ENCODE measurements around the gene AP5Z1.

The AP5Z1 gene

GRCh38 chr7:4753598-4754432 is 21.6 kb upstream of the AP5Z1 start:
- TF ChIP-seq CTCF (IDR thresholded peaks at IDR 0.05; ENCODE audit: insufficient read depth, low read length) (peak; percentile 75), POLR2AphosphoS5 (IDR thresholded peaks at IDR 0.05; ENCODE audit: low read depth) (no peak)
- Histone ChIP-seq H3K27me3 (ENCODE audit: insufficient read depth, poor library complexity, severe bottlenecking) (no peaks in the 10 kb centered on the region), H3K27ac (replicated peaks) (no peak overlapping the region), H3K4me3 (replicated peaks; ENCODE audit: insufficient read depth, low read length) (no peak overlapping the region)
- DNase-seq (ENCODE audit: low read depth in 1 of 2, low spot score in 1 of 2): peak; percentile 28 to 79

DNA sequence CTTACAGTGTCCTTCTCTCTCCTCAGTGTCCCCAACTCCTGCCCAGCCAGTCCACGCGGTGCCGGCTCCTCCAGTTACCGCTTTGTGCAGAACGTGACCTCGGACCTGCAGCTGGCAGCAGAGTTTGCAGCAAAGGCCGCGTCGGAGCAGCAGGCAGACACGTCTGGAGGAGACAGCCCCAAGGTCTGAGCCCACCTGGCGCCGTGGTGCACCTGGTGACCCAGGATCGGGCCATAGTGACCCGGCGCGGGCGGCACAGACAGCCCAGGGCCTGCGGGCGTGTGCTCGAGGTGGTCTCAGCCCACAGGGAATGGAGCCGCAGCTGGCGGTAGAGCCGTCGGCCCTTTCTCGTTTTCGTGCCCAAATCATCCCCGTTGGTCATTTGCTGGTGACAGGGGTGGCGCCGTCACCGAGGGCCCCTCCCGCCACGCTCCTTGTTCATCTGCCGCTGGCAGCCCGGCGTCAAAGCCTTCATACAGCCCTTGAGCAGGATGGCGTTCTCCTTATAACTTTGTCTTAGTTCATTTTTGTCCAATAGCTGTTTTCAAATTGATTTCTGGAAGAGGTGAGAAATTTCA is 20.9 kb upstream of the AP5Z1 start:
- Histone ChIP-seq H3K4me3 (replicated peaks; ENCODE audit: insufficient read depth, low read length) (no peak overlapping the region), H3K27me3 (ENCODE audit: insufficient read depth, poor library complexity, severe bottlenecking) (no peaks in the 10 kb centered on the region), H3K27ac (replicated peaks) (no peak overlapping the region)
- DNase-seq (ENCODE audit: low read depth in 1 of 2, low spot score in 1 of 2): no peak
- TF ChIP-seq CTCF (IDR thresholded peaks at IDR 0.05; ENCODE audit: insufficient read depth, low read length) (no peak), SPI1 (IDR thresholded peaks at IDR 0.05; ENCODE audit: borderline replicate concordance, low read depth) (no peak), POLR2AphosphoS5 (IDR thresholded peaks at IDR 0.05; ENCODE audit: low read depth) (no peak), GABPA (IDR thresholded peaks at IDR 0.05; ENCODE audit: low read depth) (no peak)
- TF ChIP-seq, protein P1, sequence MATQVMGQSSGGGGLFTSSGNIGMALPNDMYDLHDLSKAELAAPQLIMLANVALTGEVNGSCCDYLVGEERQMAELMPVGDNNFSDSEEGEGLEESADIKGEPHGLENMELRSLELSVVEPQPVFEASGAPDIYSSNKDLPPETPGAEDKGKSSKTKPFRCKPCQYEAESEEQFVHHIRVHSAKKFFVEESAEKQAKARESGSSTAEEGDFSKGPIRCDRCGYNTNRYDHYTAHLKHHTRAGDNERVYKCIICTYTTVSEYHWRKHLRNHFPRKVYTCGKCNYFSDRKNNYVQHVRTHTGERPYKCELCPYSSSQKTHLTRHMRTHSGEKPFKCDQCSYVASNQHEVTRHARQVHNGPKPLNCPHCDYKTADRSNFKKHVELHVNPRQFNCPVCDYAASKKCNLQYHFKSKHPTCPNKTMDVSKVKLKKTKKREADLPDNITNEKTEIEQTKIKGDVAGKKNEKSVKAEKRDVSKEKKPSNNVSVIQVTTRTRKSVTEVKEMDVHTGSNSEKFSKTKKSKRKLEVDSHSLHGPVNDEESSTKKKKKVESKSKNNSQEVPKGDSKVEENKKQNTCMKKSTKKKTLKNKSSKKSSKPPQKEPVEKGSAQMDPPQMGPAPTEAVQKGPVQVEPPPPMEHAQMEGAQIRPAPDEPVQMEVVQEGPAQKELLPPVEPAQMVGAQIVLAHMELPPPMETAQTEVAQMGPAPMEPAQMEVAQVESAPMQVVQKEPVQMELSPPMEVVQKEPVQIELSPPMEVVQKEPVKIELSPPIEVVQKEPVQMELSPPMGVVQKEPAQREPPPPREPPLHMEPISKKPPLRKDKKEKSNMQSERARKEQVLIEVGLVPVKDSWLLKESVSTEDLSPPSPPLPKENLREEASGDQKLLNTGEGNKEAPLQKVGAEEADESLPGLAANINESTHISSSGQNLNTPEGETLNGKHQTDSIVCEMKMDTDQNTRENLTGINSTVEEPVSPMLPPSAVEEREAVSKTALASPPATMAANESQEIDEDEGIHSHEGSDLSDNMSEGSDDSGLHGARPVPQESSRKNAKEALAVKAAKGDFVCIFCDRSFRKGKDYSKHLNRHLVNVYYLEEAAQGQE (IDR thresholded peaks at IDR 0.05; ENCODE audit: insufficient replicate concordance, low read depth): no peak

GRCh38 chr7:4755045-4755444 is 20.4 kb upstream of the AP5Z1 start:
- TF ChIP-seq, protein P1 (IDR thresholded peaks at IDR 0.05; ENCODE audit: insufficient replicate concordance, low read depth): no peak
- TF ChIP-seq POLR2AphosphoS5 (IDR thresholded peaks at IDR 0.05; ENCODE audit: low read depth) (no peak), CTCF (IDR thresholded peaks at IDR 0.05; ENCODE audit: insufficient read depth, low read length) (no peak), GABPA (IDR thresholded peaks at IDR 0.05; ENCODE audit: low read depth) (no peak), SPI1 (IDR thresholded peaks at IDR 0.05; ENCODE audit: borderline replicate concordance, low read depth) (no peak)
- H3K27ac ChIP-seq (replicated peaks): no peak overlapping the region
- H3K27me3 ChIP-seq (ENCODE audit: insufficient read depth, poor library complexity, severe bottlenecking): no peaks in the 10 kb centered on the region
- DNase-seq (ENCODE audit: low read depth in 1 of 2, low spot score in 1 of 2): no peak
- no peak overlapping the region for H3K4me3 ChIP-seq (replicated peaks; ENCODE audit: insufficient read depth, low read length)
